Fibroblast of lung (primary cell): ENCODE measurements around the gene FSIP1.

Experiments
- EZH2 ChIP-seq: IDR thresholded peaks from 2 replicates; pipeline ENCODE4 v1.5.1; 2012; ENCODE audit warnings: low read length, control low read depth, mild to moderate bottlenecking; ENCODE audit errors: missing control alignments
- TF ChIP-seq, protein P1 (sequence below), 2 donors: IDR thresholded peaks in 1 of 2; conservative IDR thresholded peaks in 1 of 2; 1 replicate in 1 of 2; 2 replicates in 1 of 2; pipeline ENCODE4 v1.5.1; 2011 to 2012; ENCODE audit warnings: low read length in 2 of 2, control low read depth in 1 of 2, inconsistent platforms in 1 of 2, low read depth in 1 of 2, mild to moderate bottlenecking in 1 of 2

- no peak for TF ChIP-seq EZH2
- TF ChIP-seq, protein P1, sequence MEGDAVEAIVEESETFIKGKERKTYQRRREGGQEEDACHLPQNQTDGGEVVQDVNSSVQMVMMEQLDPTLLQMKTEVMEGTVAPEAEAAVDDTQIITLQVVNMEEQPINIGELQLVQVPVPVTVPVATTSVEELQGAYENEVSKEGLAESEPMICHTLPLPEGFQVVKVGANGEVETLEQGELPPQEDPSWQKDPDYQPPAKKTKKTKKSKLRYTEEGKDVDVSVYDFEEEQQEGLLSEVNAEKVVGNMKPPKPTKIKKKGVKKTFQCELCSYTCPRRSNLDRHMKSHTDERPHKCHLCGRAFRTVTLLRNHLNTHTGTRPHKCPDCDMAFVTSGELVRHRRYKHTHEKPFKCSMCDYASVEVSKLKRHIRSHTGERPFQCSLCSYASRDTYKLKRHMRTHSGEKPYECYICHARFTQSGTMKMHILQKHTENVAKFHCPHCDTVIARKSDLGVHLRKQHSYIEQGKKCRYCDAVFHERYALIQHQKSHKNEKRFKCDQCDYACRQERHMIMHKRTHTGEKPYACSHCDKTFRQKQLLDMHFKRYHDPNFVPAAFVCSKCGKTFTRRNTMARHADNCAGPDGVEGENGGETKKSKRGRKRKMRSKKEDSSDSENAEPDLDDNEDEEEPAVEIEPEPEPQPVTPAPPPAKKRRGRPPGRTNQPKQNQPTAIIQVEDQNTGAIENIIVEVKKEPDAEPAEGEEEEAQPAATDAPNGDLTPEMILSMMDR (conservative IDR thresholded peaks at IDR 0.05 in 1 of 2, IDR thresholded peaks at IDR 0.05 in 1 of 2; ENCODE audit: low read depth in 1 of 2, low read length in 2 of 2), result no peak
Observed at GRCh38 chr15:39613271-39613670, 169.4 kb downstream of the FSIP1 start.
